Measurements from ENCODE around the gene SRSF5.

Gene SRSF5

GRCh38 chr14:69750495-69750894, 16.4 kb upstream of the SRSF5 start:
- no peak for DNase-seq
- Histone ChIP-seq H3K27me3 (replicated peaks; ENCODE audit: control insufficient read depth, insufficient read depth, low read length, poor library complexity, severe bottlenecking) (no peaks in the 10 kb centered on the region), H3K9me3 (ENCODE audit: control insufficient read depth, low read length) (no peaks in the 10 kb centered on the region), H3K36me3 (ENCODE audit: control insufficient read depth, insufficient read depth, low read length) (no peaks in the 10 kb centered on the region), H3K4me3 (ENCODE audit: insufficient read depth, low read depth, low read length, poor library complexity, severe bottlenecking) (no peak overlapping the region), H3K27ac (ENCODE audit: insufficient read depth, low read length, poor library complexity, severe bottlenecking) (no peak overlapping the region), H3K4me1 (ENCODE audit: control insufficient read depth, insufficient read depth, low read length, poor library complexity, severe bottlenecking) (no peaks in the 10 kb centered on the region)

GRCh38 chr14:69752773-69753172, 14.2 kb upstream of the SRSF5 start:
- Histone ChIP-seq H3K36me3 (ENCODE audit: control insufficient read depth, insufficient read depth, low read length) (no peaks in the 10 kb centered on the region), H3K4me1 (ENCODE audit: control insufficient read depth, insufficient read depth, low read length, poor library complexity, severe bottlenecking) (no peaks in the 10 kb centered on the region), H3K27ac (ENCODE audit: insufficient read depth, low read length, poor library complexity, severe bottlenecking) (no peak overlapping the region), H3K27me3 (replicated peaks; ENCODE audit: control insufficient read depth, insufficient read depth, low read length, poor library complexity, severe bottlenecking) (no peaks in the 10 kb centered on the region), H3K4me3 (ENCODE audit: insufficient read depth, low read depth, low read length, poor library complexity, severe bottlenecking) (no peak overlapping the region), H3K9me3 (ENCODE audit: control insufficient read depth, low read length) (no peaks in the 10 kb centered on the region)
- no peak for DNase-seq

- Histone ChIP-seq H3K4me3 (ENCODE audit: insufficient read depth, low read depth, low read length, poor library complexity, severe bottlenecking) (no peak overlapping the region), H3K9me3 (ENCODE audit: control insufficient read depth, low read length) (no peaks in the 10 kb centered on the region)
- DNase-seq: no peak
Measured at GRCh38 chr14:69753860-69754259, 13.1 kb upstream of the SRSF5 start.

GRCh38 chr14:69754487-69754886, 12.5 kb upstream of the SRSF5 start:
- Histone ChIP-seq H3K36me3 (ENCODE audit: control insufficient read depth, insufficient read depth, low read length) (no peaks in the 10 kb centered on the region), H3K4me3 (ENCODE audit: insufficient read depth, low read depth, low read length, poor library complexity, severe bottlenecking) (no peak overlapping the region), H3K27ac (ENCODE audit: insufficient read depth, low read length, poor library complexity, severe bottlenecking) (no peak overlapping the region), H3K9me3 (ENCODE audit: control insufficient read depth, low read length) (no peaks in the 10 kb centered on the region), H3K27me3 (replicated peaks; ENCODE audit: control insufficient read depth, insufficient read depth, low read length, poor library complexity, severe bottlenecking) (no peaks in the 10 kb centered on the region), H3K4me1 (ENCODE audit: control insufficient read depth, insufficient read depth, low read length, poor library complexity, severe bottlenecking) (no peaks in the 10 kb centered on the region)
- no peak for DNase-seq

More at GRCh38 chr14:69753860-69754259, 13.1 kb upstream of the SRSF5 start:
- no peaks in the 10 kb centered on the region for H3K4me1 ChIP-seq (ENCODE audit: control insufficient read depth, insufficient read depth, low read length, poor library complexity, severe bottlenecking)
- no peaks in the 10 kb centered on the region for H3K36me3 ChIP-seq (ENCODE audit: control insufficient read depth, insufficient read depth, low read length)
- H3K27ac ChIP-seq (ENCODE audit: insufficient read depth, low read length, poor library complexity, severe bottlenecking): no peak overlapping the region
- no peaks in the 10 kb centered on the region for H3K27me3 ChIP-seq (replicated peaks; ENCODE audit: control insufficient read depth, insufficient read depth, low read length, poor library complexity, severe bottlenecking)

- DNase-seq: no peak
- Histone ChIP-seq H3K4me3 (ENCODE audit: insufficient read depth, low read depth, low read length, poor library complexity, severe bottlenecking) (no peak overlapping the region), H3K4me1 (ENCODE audit: control insufficient read depth, insufficient read depth, low read length, poor library complexity, severe bottlenecking) (no peaks in the 10 kb centered on the region), H3K36me3 (ENCODE audit: control insufficient read depth, insufficient read depth, low read length) (no peaks in the 10 kb centered on the region), H3K9me3 (ENCODE audit: control insufficient read depth, low read length) (no peaks in the 10 kb centered on the region), H3K27ac (ENCODE audit: insufficient read depth, low read length, poor library complexity, severe bottlenecking) (no peak overlapping the region), H3K27me3 (replicated peaks; ENCODE audit: control insufficient read depth, insufficient read depth, low read length, poor library complexity, severe bottlenecking) (no peaks in the 10 kb centered on the region)
Measured at GRCh38 chr14:69755296-69755695, 11.6 kb upstream of the SRSF5 start.

- Histone ChIP-seq H3K4me3 (ENCODE audit: insufficient read depth, low read depth, low read length, poor library complexity, severe bottlenecking) (no peak overlapping the region), H3K27ac (ENCODE audit: insufficient read depth, low read length, poor library complexity, severe bottlenecking) (no peak overlapping the region), H3K27me3 (replicated peaks; ENCODE audit: control insufficient read depth, insufficient read depth, low read length, poor library complexity, severe bottlenecking) (no peaks in the 10 kb centered on the region), H3K36me3 (ENCODE audit: control insufficient read depth, insufficient read depth, low read length) (no peaks in the 10 kb centered on the region), H3K4me1 (ENCODE audit: control insufficient read depth, insufficient read depth, low read length, poor library complexity, severe bottlenecking) (no peaks in the 10 kb centered on the region), H3K9me3 (ENCODE audit: control insufficient read depth, low read length) (no peaks in the 10 kb centered on the region)
- DNase-seq: no peak
Measured at GRCh38 chr14:69755784-69756183, 11.2 kb upstream of the SRSF5 start.

GRCh38 chr14:69756298-69756697, 10.6 kb upstream of the SRSF5 start:
- H3K4me1 ChIP-seq (ENCODE audit: control insufficient read depth, insufficient read depth, low read length, poor library complexity, severe bottlenecking): no peaks in the 10 kb centered on the region
- no peaks in the 10 kb centered on the region for H3K9me3 ChIP-seq (ENCODE audit: control insufficient read depth, low read length)
- no peak overlapping the region for H3K27ac ChIP-seq (ENCODE audit: insufficient read depth, low read length, poor library complexity, severe bottlenecking)
- no peak for DNase-seq
- H3K4me3 ChIP-seq (ENCODE audit: insufficient read depth, low read depth, low read length, poor library complexity, severe bottlenecking): no peak overlapping the region
- H3K36me3 ChIP-seq (ENCODE audit: control insufficient read depth, insufficient read depth, low read length): no peaks in the 10 kb centered on the region
- H3K27me3 ChIP-seq (replicated peaks; ENCODE audit: control insufficient read depth, insufficient read depth, low read length, poor library complexity, severe bottlenecking): no peaks in the 10 kb centered on the region

- H3K36me3 ChIP-seq (ENCODE audit: control insufficient read depth, insufficient read depth, low read length): no peaks in the 10 kb centered on the region
- no peaks in the 10 kb centered on the region for H3K9me3 ChIP-seq (ENCODE audit: control insufficient read depth, low read length)
- no peak for DNase-seq
- no peaks in the 10 kb centered on the region for H3K4me1 ChIP-seq (ENCODE audit: control insufficient read depth, insufficient read depth, low read length, poor library complexity, severe bottlenecking)
- H3K4me3 ChIP-seq (ENCODE audit: insufficient read depth, low read depth, low read length, poor library complexity, severe bottlenecking): no peak overlapping the region
- H3K27me3 ChIP-seq (replicated peaks; ENCODE audit: control insufficient read depth, insufficient read depth, low read length, poor library complexity, severe bottlenecking): no peaks in the 10 kb centered on the region
- no peak overlapping the region for H3K27ac ChIP-seq (ENCODE audit: insufficient read depth, low read length, poor library complexity, severe bottlenecking)
Measured at GRCh38 chr14:69760810-69761209, 6.1 kb upstream of the SRSF5 start.

GRCh38 chr14:69763761-69764510, 3.0 kb upstream of the SRSF5 start:
- Histone ChIP-seq H3K27me3 (replicated peaks; ENCODE audit: control insufficient read depth, insufficient read depth, low read length, poor library complexity, severe bottlenecking) (no peaks in the 10 kb centered on the region), H3K27ac (ENCODE audit: insufficient read depth, low read length, poor library complexity, severe bottlenecking) (no peak overlapping the region)
- DNase-seq: no peak

GRCh38 chr14:69767369-69767999, 542 bp downstream of the SRSF5 start:
- Histone ChIP-seq H3K27me3 (replicated peaks; ENCODE audit: control insufficient read depth, insufficient read depth, low read length, poor library complexity, severe bottlenecking) (no peaks in the 10 kb centered on the region), H3K36me3 (ENCODE audit: control insufficient read depth, insufficient read depth, low read length) (peaks cover 53% of the 10 kb centered on the region), H3K4me1 (ENCODE audit: control insufficient read depth, insufficient read depth, low read length, poor library complexity, severe bottlenecking) (peaks cover 18% of the 10 kb centered on the region), H3K9me3 (ENCODE audit: control insufficient read depth, low read length) (no peaks in the 10 kb centered on the region), H3K27ac (ENCODE audit: insufficient read depth, low read length, poor library complexity, severe bottlenecking) (peak overlapping the region; percentile 99), H3K4me3 (ENCODE audit: insufficient read depth, low read depth, low read length, poor library complexity, severe bottlenecking) (peak overlapping the region; percentile 89)
- peak; percentile 77 to 82 (median 77) for DNase-seq

More at GRCh38 chr14:69763761-69764510, 3.0 kb upstream of the SRSF5 start:
- Histone ChIP-seq H3K4me3 (ENCODE audit: insufficient read depth, low read depth, low read length, poor library complexity, severe bottlenecking) (no peak overlapping the region), H3K36me3 (ENCODE audit: control insufficient read depth, insufficient read depth, low read length) (peaks cover 19% of the 10 kb centered on the region), H3K4me1 (ENCODE audit: control insufficient read depth, insufficient read depth, low read length, poor library complexity, severe bottlenecking) (peaks cover 10% of the 10 kb centered on the region), H3K9me3 (ENCODE audit: control insufficient read depth, low read length) (no peaks in the 10 kb centered on the region)

Measured in effector memory CD4-positive, alpha-beta T cell (primary cell).